Naive thymus-derived CD8-positive, alpha-beta T cell (primary cell): ENCODE data around the gene RELL1. TPM values are rescaled to one million over a fixed set of nuclear protein-coding genes. Genes with fewer than 3 reads are reported as not detected.
A peak's percentile ranks its signal among the peaks of the same experiment; 100 is the strongest.

Experiments used
- ATAC-seq, 2 donors: fragments of 150-1000 bp; cut with Tn5 transposase in 1 of 2; sonication (Bioruptor Pico), chemical (Tn5 transposase) in 1 of 2; 1 replicate in 1 of 2; 2 replicates in 1 of 2; pipeline ENCODE4 v1.10.0; 2021; ENCODE audit warnings: mild to moderate bottlenecking in 2 of 2, moderate library complexity in 2 of 2
- POLR2A ChIA-PET: fragments of 350-600 bp; sonication (Branson Sonifier 250); formaldehyde crosslinking; loops from one replicate; lab custom pipeline; 2021; ENCODE audit warnings: antibody characterized with exemption; lab: Charles Lee
- DNase-seq, 10 donors: peaks; one replicate each; pipeline versions ENCODE4 v3.0.0 to v3.0.0-alpha.2; 2020 to 2022
- H3K27ac Mint-ChIP-seq, 10 donors: one replicate each; pipeline ENCODE4 v1.8.0; 2020 to 2022; ENCODE audit warnings: mild to moderate bottlenecking in 10 of 10, mixed read lengths in 10 of 10, moderate library complexity in 4 of 10, inconsistent platforms in 1 of 10
- H3K27me3 Mint-ChIP-seq, 5 donors: one replicate each; pipeline ENCODE4 v1.8.0; 2021 to 2022; ENCODE audit warnings: mixed read lengths in 5 of 5
- H3K36me3 Mint-ChIP-seq, 3 donors: one replicate each; pipeline ENCODE4 v1.8.0; 2020 to 2022; ENCODE audit warnings: mixed read lengths in 3 of 3, mild to moderate bottlenecking in 2 of 3, inconsistent platforms in 1 of 3
- H3K4me1 Mint-ChIP-seq, 4 donors: one replicate each; pipeline ENCODE4 v1.8.0; 2021 to 2022; ENCODE audit warnings: mixed read lengths in 4 of 4
- H3K4me3 Mint-ChIP-seq, 10 donors: one replicate each; pipeline ENCODE4 v1.8.0; 2020 to 2022; ENCODE audit warnings: mild to moderate bottlenecking in 10 of 10, mixed read lengths in 10 of 10, moderate library complexity in 6 of 10, inconsistent platforms in 1 of 10
- H3K9me3 Mint-ChIP-seq, 9 donors: one replicate each; pipeline ENCODE4 v1.8.0; 2020 to 2022; ENCODE audit warnings: mixed read lengths in 9 of 9, mild to moderate bottlenecking in 3 of 9, inconsistent platforms in 1 of 9, moderate library complexity in 1 of 9
- polyA plus RNA-seq, 3 donors: library from polyadenylated mRNA; unstranded; fragments of 300-500 nt; fragmentation: Illumina TruSeq; gene quantifications; one replicate each; pipeline ENCODE4 v1.2.3, GENCODE V29; 2021
- total RNA-seq, 8 experiments: library from RNA in 2 of 8; stranded (reverse) in 2 of 8; gene quantifications; one replicate each; pipeline ENCODE4 v1.2.3 and lab custom pipeline; 2021 to 2026

RELL1 gene
- total and polyA plus RNA-seq, 5 experiments from 2014 or later, result 5.7 to 27.9 (median 6.6) TPM

DNA sequence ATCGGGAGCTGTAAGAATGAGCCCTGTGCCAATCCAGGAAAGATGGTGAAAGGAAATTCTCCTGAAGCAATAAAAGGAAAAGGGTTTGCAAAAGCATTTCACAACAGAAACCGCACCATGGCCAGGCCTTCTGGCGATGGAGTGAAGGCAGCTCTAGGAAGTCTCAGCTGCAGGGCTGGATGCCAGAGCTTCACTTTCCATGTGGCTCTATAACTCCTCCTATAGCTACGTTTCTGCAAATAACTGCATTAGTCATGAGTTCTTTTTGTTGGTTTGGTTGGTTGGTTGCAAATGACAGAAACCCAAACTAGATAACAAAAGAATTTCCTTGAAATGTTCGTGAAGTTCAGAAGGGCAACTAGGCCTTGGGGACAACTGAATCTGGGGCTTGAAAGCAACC, 84.6 kb downstream of the RELL1 start:
- POLR2A ChIA-PET, result interaction anchor here (0.6 to 0.7 kb wide), 2 partner anchors 25 to 1213 kb away, joined by 3 read pairs; no protein-coding TSS in a partner anchor
- Mint-ChIP-seq H3K27ac (peak overlapping the region in 1 of 10 donors; percentile 43), H3K4me1 (peaks cover 4 to 19% (median 12%) of the 10 kb centered on the region in 4 donors)

DNA sequence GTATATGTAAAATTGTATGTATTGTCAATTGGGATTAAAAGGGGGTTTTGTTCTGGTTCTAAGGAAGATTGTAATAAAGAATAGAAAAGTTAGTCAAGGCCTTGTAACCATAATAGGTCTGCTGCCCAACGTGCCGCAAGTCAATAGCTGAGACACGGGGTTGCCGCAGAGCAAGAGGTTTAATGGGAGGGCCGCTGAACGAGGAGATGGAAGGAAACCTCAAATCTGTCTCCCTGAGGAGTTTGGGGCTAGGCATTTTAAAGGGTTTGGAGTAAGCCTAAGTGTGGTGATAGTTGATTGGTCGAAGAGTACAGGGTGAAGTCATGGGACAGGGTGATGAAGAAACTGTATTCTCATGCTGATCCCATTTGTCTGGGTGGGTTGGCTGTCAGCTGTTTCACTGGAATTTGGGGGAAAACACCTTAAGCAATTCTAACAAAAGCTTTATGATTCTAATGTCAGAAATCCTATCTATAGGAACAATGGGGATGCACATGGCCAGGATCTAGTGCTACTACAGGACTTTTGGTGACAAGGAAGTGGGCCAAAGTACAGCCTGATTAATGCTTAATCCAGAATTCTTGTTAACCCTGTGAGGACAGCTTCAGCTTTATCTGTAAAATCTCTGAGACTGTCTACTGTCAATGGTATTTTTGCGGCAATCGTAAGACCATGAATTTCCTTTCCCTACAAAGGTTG, 86.9 kb downstream of the RELL1 start:
- H3K27ac Mint-ChIP-seq, result no peak overlapping the region
- no peaks in the 10 kb centered on the region for H3K36me3 Mint-ChIP-seq
- ATAC-seq (no peak), DNase-seq (no peak)
- no peaks in the 10 kb centered on the region for H3K9me3 Mint-ChIP-seq
- H3K27me3 Mint-ChIP-seq, result peaks cover 0 to 2% (median 0%) of the 10 kb centered on the region in 5 donors
- POLR2A ChIA-PET, result no interaction called here
- H3K4me1 Mint-ChIP-seq, result peaks cover 4 to 6% (median 6%) of the 10 kb centered on the region in 4 donors
- H3K4me3 Mint-ChIP-seq, result no peak overlapping the region

More for the DNA sequence above, 84.6 kb downstream of the RELL1 start:
- H3K4me3 Mint-ChIP-seq, result no peak overlapping the region
- ATAC-seq, result no peak
- no peaks in the 10 kb centered on the region for H3K36me3 Mint-ChIP-seq
- no peaks in the 10 kb centered on the region for H3K9me3 Mint-ChIP-seq
- peaks cover 0 to 2% (median 0%) of the 10 kb centered on the region in 5 donors for H3K27me3 Mint-ChIP-seq
- no peak for DNase-seq

DNA sequence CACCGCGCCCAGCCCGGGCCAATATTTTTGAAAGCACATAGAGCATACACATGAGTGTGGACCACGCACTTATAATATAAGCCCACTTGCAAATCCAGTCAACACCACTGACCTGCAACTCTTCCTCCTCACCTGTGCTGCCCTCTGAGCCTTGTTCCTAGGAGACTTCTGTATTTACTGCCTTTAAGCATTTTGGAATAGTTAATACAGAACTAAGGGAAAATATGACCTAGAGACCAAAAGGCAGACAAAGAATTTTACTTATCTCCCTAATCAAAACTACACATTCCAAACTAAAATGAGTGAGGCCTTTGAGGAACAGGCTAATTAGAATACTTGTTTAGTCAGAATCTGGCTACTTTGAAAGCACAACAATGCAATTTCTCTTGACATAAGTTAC, 89.1 kb downstream of the RELL1 start:
- no peak for DNase-seq
- no peak overlapping the region for H3K27ac Mint-ChIP-seq
- no peaks in the 10 kb centered on the region for H3K36me3 Mint-ChIP-seq
- POLR2A ChIA-PET, result no interaction called here
- peaks cover 0 to 1% (median 0%) of the 10 kb centered on the region in 4 donors for H3K4me1 Mint-ChIP-seq
- no peaks in the 10 kb centered on the region for H3K9me3 Mint-ChIP-seq
- no peak overlapping the region for H3K4me3 Mint-ChIP-seq
- no peak for ATAC-seq
- no peaks in the 10 kb centered on the region for H3K27me3 Mint-ChIP-seq

DNA sequence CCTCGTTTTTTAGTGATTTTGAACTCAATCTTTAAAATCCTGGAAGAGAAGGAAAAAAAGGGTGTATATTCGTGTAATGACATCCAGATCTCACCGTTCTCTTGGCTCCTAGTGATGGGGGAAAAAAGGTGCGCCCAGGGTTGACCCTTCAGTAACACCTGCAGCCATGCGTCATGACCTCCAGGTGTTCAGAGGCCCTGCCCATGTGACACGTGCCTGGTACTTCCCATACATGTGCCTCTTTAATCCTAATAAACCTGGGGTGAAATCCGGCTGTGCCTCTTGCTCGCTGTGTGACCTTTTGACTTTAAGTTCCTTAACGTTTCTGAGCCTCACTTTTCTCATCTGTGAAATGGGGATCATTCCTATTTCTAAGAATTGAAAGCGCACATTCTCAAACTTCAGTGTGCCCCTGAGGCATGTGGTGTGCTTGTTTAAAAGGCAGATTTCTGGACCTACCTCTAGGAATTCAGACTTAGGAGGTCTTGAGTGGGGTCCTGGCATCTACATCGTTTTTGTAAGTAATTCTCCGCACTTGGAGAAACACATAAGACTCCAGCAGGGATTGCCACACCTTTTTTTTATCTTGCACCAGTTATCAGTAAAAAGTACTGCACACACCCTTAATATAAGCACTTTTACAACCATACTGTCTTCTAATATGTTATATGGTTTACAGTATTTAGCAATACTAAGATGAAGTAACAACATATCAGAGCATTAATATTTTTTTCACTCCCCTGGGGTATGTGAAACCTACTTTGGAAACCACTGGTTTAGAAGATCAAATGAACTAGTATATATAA, 90.1 kb downstream of the RELL1 start:
- Mint-ChIP-seq H3K4me3 (no peak overlapping the region), H3K36me3 (no peaks in the 10 kb centered on the region), H3K9me3 (no peaks in the 10 kb centered on the region), H3K27me3 (no peaks in the 10 kb centered on the region), H3K27ac (no peak overlapping the region), H3K4me1 (no peaks in the 10 kb centered on the region)
- ATAC-seq, result no peak
- no peak for DNase-seq
- POLR2A ChIA-PET, result no interaction called here

DNA sequence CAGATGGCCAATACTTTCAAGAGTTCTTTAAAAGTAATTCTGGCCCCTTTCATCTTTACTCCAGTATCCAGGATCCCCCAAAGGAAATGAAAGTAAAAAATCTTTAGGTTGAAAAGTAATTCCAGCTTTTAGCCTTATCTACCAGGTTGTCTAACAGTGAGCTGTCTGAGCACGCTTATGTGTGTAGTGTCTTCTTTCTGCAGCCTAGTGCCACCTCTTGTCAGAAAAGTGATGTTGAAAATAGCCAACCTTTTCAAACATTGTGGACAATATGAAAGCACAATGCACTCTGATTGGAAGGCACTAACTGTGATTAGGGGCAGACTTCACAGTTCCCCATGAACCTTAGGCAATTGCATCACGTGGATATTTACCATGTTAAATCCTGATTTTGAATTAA, 92.1 kb downstream of the RELL1 start:
- DNase-seq (no peak), ATAC-seq (no peak)
- no peaks in the 10 kb centered on the region for H3K4me1 Mint-ChIP-seq
- no peak overlapping the region for H3K4me3 Mint-ChIP-seq
- POLR2A ChIA-PET, result interaction anchor here (0.6 kb wide), 1 partner anchor 110 kb away, joined by 3 read pairs; no protein-coding TSS in a partner anchor
- H3K36me3 Mint-ChIP-seq, result peaks cover 0 to 11% (median 0%) of the 10 kb centered on the region in 3 donors
- no peaks in the 10 kb centered on the region for H3K9me3 Mint-ChIP-seq
- H3K27me3 Mint-ChIP-seq, result no peaks in the 10 kb centered on the region
- H3K27ac Mint-ChIP-seq, result no peak overlapping the region

DNA sequence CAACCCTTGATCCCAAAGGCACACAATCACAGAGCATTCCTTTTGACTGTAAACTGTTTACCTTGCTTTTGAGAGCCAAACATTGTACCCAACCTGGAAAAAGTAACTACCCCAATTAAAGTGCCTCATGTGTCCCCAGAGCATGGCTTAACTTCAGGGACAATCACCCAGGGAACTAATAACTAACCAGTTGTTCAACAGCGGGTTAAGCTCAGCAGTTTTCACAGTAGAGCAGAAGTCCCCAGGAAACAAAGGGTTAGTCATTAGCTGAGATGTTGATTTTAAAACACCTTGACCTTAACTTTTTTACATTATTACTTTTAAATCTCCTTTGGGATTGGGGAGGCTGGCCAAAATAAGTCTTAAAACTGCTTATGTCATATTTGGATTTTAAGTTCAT, 94.8 kb downstream of the RELL1 start:
- Mint-ChIP-seq H3K9me3 (no peaks in the 10 kb centered on the region), H3K36me3 (peaks cover 0 to 21% (median 4%) of the 10 kb centered on the region in 3 donors), H3K4me3 (no peak overlapping the region), H3K4me1 (no peaks in the 10 kb centered on the region), H3K27ac (no peak overlapping the region), H3K27me3 (peaks cover 0 to 3% (median 0%) of the 10 kb centered on the region in 5 donors)
- ATAC-seq (no peak), DNase-seq (no peak)
- POLR2A ChIA-PET, result no interaction called here

DNA sequence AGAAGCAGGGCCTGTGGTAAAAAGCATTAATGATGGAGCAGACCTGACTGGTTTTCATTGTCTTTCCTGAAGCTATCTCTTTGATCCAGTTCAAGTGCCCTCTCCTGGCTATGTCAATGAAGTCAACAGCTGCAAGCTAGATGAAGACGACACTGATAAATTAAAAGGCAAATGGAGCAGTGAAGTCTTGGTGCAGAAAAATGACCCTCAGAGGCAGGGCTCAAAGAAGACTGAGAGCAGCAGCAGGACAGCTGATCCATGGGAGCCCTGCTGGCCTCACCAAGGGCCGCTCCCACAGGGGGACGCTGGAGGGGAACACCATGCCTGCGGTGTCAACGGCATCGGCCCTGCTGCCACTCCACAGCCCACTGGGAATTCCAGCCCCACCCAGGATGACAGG, 96.2 kb downstream of the RELL1 start:
- POLR2A ChIA-PET, result no interaction called here
- Mint-ChIP-seq H3K27ac (no peak overlapping the region), H3K27me3 (peaks cover 0 to 8% (median 3%) of the 10 kb centered on the region in 5 donors), H3K36me3 (peaks cover 0 to 21% (median 4%) of the 10 kb centered on the region in 3 donors), H3K4me1 (no peaks in the 10 kb centered on the region), H3K9me3 (no peaks in the 10 kb centered on the region), H3K4me3 (no peak overlapping the region)
- DNase-seq (no peak), ATAC-seq (no peak)

DNA sequence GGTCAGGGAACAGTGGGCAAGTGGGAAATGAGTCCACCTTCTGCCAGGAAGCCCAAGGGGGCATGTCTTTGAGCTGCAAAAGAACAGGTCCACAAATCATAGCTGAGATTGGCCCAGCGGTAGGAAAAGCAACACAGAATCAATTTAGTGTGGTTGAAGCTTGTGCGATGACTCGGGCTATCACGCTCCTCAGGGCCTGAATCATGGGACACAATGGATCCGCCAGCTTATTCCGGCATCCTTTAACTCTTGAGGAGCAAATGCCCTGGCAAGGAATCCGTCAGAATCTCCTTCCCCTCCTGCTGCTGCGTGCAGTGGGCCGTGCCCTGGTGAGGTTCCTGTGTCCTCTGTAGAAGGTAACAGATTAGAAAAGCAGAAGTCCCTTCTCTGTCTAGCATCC, 98.0 kb downstream of the RELL1 start:
- H3K4me3 Mint-ChIP-seq, result no peak overlapping the region
- H3K27me3 Mint-ChIP-seq, result peaks cover 12 to 22% (median 14%) of the 10 kb centered on the region in 5 donors
- H3K9me3 Mint-ChIP-seq, result peaks cover 0 to 4% (median 0%) of the 10 kb centered on the region in 9 donors
- no peak overlapping the region for H3K27ac Mint-ChIP-seq
- peaks cover 0 to 25% (median 8%) of the 10 kb centered on the region in 3 donors for H3K36me3 Mint-ChIP-seq
- ATAC-seq (no peak), DNase-seq (no peak)
- peaks cover 0 to 6% (median 2%) of the 10 kb centered on the region in 4 donors for H3K4me1 Mint-ChIP-seq
- POLR2A ChIA-PET, result no interaction called here

DNA sequence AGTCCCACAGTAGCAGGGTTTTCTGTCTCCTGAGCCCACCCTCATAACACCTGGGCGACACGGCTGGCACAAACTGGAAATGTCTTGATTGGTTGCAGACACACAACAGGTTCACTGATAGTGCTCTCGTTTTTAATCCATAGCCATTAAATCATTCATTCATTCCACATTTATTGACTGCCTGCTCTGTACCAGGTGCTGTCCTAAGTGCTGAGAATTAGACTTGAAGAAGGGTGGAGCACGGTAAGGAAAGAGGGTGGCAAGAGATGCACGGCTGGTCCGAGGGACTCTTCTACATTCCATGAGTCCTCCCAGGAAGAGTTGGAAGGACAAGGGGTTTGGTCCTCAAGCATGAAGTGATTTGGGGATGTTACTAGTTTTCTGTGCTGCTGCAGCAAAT, 100.0 kb downstream of the RELL1 start:
- Mint-ChIP-seq H3K36me3 (peaks cover 8 to 35% (median 12%) of the 10 kb centered on the region in 3 donors), H3K9me3 (peaks cover 0 to 19% (median 11%) of the 10 kb centered on the region in 9 donors), H3K4me3 (no peak overlapping the region), H3K27ac (peak overlapping the region in 1 of 10 donors; percentile 47), H3K4me1 (peaks cover 0 to 6% (median 2%) of the 10 kb centered on the region in 4 donors), H3K27me3 (peaks cover 19 to 22% (median 21%) of the 10 kb centered on the region in 5 donors)
- POLR2A ChIA-PET, result no interaction called here
- no peak for DNase-seq
- ATAC-seq, result no peak

DNA sequence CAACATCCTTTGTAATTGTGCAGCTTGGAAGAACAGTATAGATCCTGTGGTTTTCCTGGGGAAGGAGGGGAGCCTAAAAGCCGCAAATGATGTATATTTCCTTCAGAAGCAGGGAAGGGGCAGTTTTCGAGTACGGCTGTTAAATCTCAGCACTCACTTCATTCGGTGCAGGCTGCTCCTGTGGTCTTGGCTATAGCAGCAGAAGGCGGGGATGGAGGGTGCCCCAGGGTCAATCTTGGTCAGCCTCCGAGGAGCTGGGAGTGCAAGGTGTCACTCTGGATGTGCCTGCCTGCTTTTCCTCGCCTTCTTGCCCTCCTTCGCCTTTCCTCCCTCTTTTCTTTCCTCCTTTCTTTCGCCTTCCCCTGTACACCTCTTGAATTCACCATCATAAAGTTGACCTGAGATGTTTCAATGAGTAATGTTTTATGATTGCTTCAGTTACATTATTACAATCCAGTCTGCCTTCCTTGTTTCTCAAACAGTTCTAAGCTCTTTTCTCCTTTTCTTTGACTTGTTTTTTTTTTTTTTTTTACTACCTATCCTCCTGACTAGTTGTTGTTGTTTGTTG, 101.6 kb downstream of the RELL1 start:
- POLR2A ChIA-PET, result no interaction called here
- H3K27ac Mint-ChIP-seq, result peak overlapping the region in 2 of 10 donors; percentile 26 to 39
- DNase-seq, result no peak
- peaks cover 8 to 32% (median 20%) of the 10 kb centered on the region in 3 donors for H3K36me3 Mint-ChIP-seq
- peaks cover 0 to 6% (median 2%) of the 10 kb centered on the region in 4 donors for H3K4me1 Mint-ChIP-seq
- peaks cover 0 to 35% (median 21%) of the 10 kb centered on the region in 9 donors for H3K9me3 Mint-ChIP-seq
- no peak overlapping the region for H3K4me3 Mint-ChIP-seq
- no peak for ATAC-seq
- H3K27me3 Mint-ChIP-seq, result peaks cover 19 to 28% (median 22%) of the 10 kb centered on the region in 5 donors

DNA sequence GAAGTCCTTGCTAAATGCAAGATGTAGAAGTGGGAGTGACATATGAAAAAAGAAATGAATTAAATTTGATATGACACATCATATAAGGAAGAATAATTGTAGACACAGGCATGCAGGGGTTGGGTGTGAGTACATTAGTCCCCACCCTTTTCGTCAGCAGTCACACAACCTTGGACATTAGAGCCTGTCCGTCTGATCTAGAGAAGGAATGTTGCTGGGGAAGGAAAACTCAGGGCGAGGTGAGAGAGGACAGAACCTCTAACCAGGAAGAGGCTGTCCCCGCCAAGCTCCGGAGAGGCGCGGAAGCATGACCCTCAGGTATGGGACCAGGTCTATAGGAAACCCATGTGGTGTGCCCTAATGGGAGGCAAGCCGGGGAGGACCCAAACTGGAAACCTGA, 102.1 kb downstream of the RELL1 start:
- H3K27me3 Mint-ChIP-seq, result peaks cover 19 to 31% (median 22%) of the 10 kb centered on the region in 5 donors
- peak overlapping the region in 1 of 10 donors; percentile 54 for H3K4me3 Mint-ChIP-seq
- DNase-seq (no peak), ATAC-seq (no peak)
- H3K27ac Mint-ChIP-seq, result peak overlapping the region in 3 of 10 donors; percentile 22 to 39 (median 26)
- POLR2A ChIA-PET, result no interaction called here
- H3K36me3 Mint-ChIP-seq, result peaks cover 8 to 35% (median 25%) of the 10 kb centered on the region in 3 donors
- peaks cover 0 to 40% (median 26%) of the 10 kb centered on the region in 9 donors for H3K9me3 Mint-ChIP-seq
- H3K4me1 Mint-ChIP-seq, result peaks cover 0 to 6% (median 2%) of the 10 kb centered on the region in 4 donors

DNA sequence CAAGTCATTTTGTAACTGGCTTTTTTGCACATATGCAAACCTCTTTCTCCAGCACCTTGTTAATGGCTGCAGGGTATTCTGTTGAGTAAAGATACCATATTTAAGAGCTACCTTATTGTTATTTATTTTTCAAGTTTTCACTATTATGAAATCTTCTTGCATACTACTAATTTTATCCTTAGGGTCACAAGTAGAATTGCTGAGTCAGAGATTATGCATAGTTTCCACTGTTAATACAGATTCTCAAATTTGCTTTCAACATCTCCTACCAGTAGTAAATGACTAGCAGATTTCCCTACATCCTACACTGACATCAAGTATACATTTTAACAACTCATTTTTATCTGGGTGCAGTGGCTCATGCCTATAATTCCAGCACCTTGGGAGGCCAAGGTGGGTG, 112.6 kb downstream of the RELL1 start:
- Mint-ChIP-seq H3K36me3 (peaks cover 0 to 26% (median 4%) of the 10 kb centered on the region in 3 donors), H3K4me1 (no peaks in the 10 kb centered on the region), H3K27ac (no peak overlapping the region), H3K27me3 (peaks cover 0 to 8% (median 1%) of the 10 kb centered on the region in 5 donors), H3K9me3 (peaks cover 13 to 40% (median 30%) of the 10 kb centered on the region in 9 donors), H3K4me3 (no peak overlapping the region)
- POLR2A ChIA-PET, result no interaction called here
- no peak for DNase-seq
- ATAC-seq, result no peak
